ENCODE results near the gene WDR81.
A peak's percentile ranks its signal among the peaks of the same experiment; 100 is the strongest.
"Not testable (repeated sequence)": the region's sequence is repeated elsewhere in the genome, so short reads cannot be mapped to it uniquely, and the experiment has no call there.

WDR81 gene

GRCh38 chr17:1716912-1717695, 7.4 kb upstream of the WDR81 start:
- Histone ChIP-seq H3K27me3 (ENCODE audit: insufficient read depth, poor library complexity, severe bottlenecking) (no peaks in the 10 kb centered on the region), H3K27ac (replicated peaks) (peak overlapping the region; percentile 91), H3K4me3 (replicated peaks; ENCODE audit: insufficient read depth, low read length) (peak overlapping the region; percentile 44)
- no peak for TF ChIP-seq REST (IDR thresholded peaks at IDR 0.05; ENCODE audit: insufficient replicate concordance, low read depth)
- TF ChIP-seq CTCF (IDR thresholded peaks at IDR 0.05; ENCODE audit: insufficient read depth, low read length): no peak
- no peak for TF ChIP-seq GABPA (IDR thresholded peaks at IDR 0.05; ENCODE audit: low read depth)
- no peak for TF ChIP-seq POLR2AphosphoS5 (IDR thresholded peaks at IDR 0.05; ENCODE audit: low read depth)
- TF ChIP-seq SPI1 (IDR thresholded peaks at IDR 0.05; ENCODE audit: borderline replicate concordance, low read depth): no peak
- DNase-seq (ENCODE audit: low read depth in 1 of 2, low spot score in 1 of 2): peak; percentile 69 to 89

- H3K4me3 ChIP-seq (replicated peaks; ENCODE audit: insufficient read depth, low read length): no peak overlapping the region
- no peaks in the 10 kb centered on the region for H3K27me3 ChIP-seq (ENCODE audit: insufficient read depth, poor library complexity, severe bottlenecking)
- TF ChIP-seq GABPA (IDR thresholded peaks at IDR 0.05; ENCODE audit: low read depth): no peak
- TF ChIP-seq REST (IDR thresholded peaks at IDR 0.05; ENCODE audit: insufficient replicate concordance, low read depth): no peak
- no peak for TF ChIP-seq SPI1 (IDR thresholded peaks at IDR 0.05; ENCODE audit: borderline replicate concordance, low read depth)
- TF ChIP-seq POLR2AphosphoS5 (IDR thresholded peaks at IDR 0.05; ENCODE audit: low read depth): no peak
- TF ChIP-seq CTCF (IDR thresholded peaks at IDR 0.05; ENCODE audit: insufficient read depth, low read length): no peak
- no peak overlapping the region for H3K27ac ChIP-seq (replicated peaks)
- DNase-seq (ENCODE audit: low read depth in 1 of 2, low spot score in 1 of 2): no peak
Observed at GRCh38 chr17:1718362-1719165, 5.9 kb upstream of the WDR81 start.

GRCh38 chr17:1720856-1721386, 3.6 kb upstream of the WDR81 start:
- H3K27ac ChIP-seq (replicated peaks): no peak overlapping the region
- no peaks in the 10 kb centered on the region for H3K27me3 ChIP-seq (ENCODE audit: insufficient read depth, poor library complexity, severe bottlenecking)
- DNase-seq (ENCODE audit: low read depth in 1 of 2, low spot score in 1 of 2): peak in 1 of 2 experiments; percentile 42
- TF ChIP-seq CTCF (IDR thresholded peaks at IDR 0.05; ENCODE audit: insufficient read depth, low read length): peak; percentile 73
- no peak for TF ChIP-seq GABPA (IDR thresholded peaks at IDR 0.05; ENCODE audit: low read depth)
- no peak for TF ChIP-seq POLR2AphosphoS5 (IDR thresholded peaks at IDR 0.05; ENCODE audit: low read depth)
- no peak overlapping the region for H3K4me3 ChIP-seq (replicated peaks; ENCODE audit: insufficient read depth, low read length)

- H3K4me3 ChIP-seq (replicated peaks; ENCODE audit: insufficient read depth, low read length); DNase-seq (ENCODE audit: low read depth in 1 of 2, low spot score in 1 of 2); H3K27ac ChIP-seq (replicated peaks); H3K27me3 ChIP-seq (ENCODE audit: insufficient read depth, poor library complexity, severe bottlenecking): not testable (repeated sequence)
Observed at GRCh38 chr17:1722022-1722421, 2.5 kb upstream of the WDR81 start.
